Epithelial cell of esophagus (primary cell): ENCODE measurements around the gene ICOS.

ENCODE experiments used
- DNase-seq: peaks from one replicate; pipeline ENCODE4 v3.0.0; 2010; ENCODE audit warnings: low read depth
- H3K4me3 ChIP-seq: 2 replicates; pipeline ENCODE4 v1.5.1; 2011; ENCODE audit warnings: mild to moderate bottlenecking, low read length, control low read depth
- TF ChIP-seq, protein P1 (sequence below): IDR thresholded peaks from 2 replicates; pipeline ENCODE4 v1.5.1; 2011; ENCODE audit warnings: low read depth, mild to moderate bottlenecking, low read length, control low read depth, inconsistent platforms; ENCODE audit not compliant: insufficient read depth; ENCODE audit errors: missing control alignments

ICOS gene

DNA sequence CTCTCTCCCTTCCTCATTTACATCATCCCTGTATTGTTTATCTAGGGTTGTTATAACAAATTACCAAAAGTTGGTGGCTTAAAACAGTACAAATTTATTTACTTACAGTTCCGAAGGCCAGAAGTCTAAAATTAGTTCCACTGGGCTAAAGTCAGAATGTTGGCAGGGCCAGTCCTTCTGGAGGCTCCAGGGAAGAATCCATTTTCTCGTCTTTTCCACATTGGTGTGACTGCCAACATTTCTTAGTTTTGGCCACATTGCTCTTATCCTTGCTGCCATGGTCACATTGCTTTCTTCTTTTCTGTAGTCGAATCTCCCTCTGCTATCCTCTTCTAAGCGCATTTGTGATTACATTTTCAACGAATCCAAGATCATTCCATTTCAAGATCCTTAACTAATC lies 34.7 kb downstream of the ICOS start:
- DNase-seq, result no peak
- no peak overlapping the region for H3K4me3 ChIP-seq
- TF ChIP-seq, protein P1, sequence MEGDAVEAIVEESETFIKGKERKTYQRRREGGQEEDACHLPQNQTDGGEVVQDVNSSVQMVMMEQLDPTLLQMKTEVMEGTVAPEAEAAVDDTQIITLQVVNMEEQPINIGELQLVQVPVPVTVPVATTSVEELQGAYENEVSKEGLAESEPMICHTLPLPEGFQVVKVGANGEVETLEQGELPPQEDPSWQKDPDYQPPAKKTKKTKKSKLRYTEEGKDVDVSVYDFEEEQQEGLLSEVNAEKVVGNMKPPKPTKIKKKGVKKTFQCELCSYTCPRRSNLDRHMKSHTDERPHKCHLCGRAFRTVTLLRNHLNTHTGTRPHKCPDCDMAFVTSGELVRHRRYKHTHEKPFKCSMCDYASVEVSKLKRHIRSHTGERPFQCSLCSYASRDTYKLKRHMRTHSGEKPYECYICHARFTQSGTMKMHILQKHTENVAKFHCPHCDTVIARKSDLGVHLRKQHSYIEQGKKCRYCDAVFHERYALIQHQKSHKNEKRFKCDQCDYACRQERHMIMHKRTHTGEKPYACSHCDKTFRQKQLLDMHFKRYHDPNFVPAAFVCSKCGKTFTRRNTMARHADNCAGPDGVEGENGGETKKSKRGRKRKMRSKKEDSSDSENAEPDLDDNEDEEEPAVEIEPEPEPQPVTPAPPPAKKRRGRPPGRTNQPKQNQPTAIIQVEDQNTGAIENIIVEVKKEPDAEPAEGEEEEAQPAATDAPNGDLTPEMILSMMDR, result no peak

DNA sequence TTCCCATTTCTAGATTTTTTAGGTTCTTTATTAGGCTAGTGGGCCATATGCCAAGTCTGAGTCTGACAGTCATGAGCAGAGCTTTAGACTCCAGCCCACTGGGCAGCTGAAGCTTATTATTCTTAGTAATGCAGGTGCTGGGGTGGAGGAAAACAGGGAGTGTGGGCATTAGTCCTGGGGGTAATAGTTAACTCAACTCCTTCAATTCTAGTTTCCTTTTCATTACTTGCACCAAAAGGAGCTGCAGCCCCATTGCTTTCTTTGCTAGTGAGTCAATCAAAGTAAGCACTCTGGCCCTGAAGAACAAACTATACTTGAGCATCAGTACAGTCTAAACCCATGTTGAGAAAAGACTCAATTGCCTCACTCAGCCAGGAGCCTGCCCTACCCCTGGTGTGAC lies 35.5 kb downstream of the ICOS start:
- no peak for DNase-seq
- no peak overlapping the region for H3K4me3 ChIP-seq
- TF ChIP-seq, protein P1, result no peak

DNA sequence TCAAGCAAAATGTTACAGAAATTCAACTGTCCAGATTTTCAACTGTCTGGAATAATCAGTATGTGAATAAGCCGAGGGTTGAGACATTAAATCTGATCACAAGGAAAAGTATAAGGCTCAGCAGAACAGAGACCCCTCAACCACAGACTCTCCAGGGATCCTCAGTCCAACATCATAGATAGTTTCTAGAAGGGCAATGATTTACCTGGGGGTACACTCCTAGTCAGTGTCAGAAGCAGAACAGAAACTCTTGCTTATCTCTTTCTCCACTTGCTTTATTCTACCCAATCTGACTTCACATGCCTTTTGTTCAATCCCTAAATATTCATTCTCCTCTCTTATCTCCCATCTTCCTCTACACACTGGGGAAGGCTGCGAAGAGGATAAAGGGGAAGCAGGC lies 36.4 kb downstream of the ICOS start:
- DNase-seq, result no peak
- H3K4me3 ChIP-seq, result no peak overlapping the region
- TF ChIP-seq, protein P1, result no peak

DNA sequence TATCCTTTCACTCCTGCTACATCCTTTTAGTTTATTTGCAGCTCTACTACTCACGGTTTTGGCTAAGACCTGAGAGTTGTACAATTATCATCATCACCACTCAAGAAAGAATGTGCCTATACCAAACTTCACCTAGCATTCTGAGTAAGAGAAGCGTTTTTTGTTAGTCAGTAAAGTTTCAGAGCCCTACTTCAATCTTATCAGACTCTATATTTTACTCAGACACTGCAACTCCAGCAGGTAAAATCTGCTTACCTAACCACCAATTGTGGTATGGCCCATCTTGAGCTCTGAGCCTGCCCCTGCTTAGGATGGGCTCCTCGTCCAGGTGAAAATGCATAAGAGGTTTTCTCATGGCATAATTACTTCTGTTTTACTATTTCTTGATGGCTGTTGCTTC lies 37.1 kb downstream of the ICOS start:
- DNase-seq, result no peak
- no peak overlapping the region for H3K4me3 ChIP-seq

DNA sequence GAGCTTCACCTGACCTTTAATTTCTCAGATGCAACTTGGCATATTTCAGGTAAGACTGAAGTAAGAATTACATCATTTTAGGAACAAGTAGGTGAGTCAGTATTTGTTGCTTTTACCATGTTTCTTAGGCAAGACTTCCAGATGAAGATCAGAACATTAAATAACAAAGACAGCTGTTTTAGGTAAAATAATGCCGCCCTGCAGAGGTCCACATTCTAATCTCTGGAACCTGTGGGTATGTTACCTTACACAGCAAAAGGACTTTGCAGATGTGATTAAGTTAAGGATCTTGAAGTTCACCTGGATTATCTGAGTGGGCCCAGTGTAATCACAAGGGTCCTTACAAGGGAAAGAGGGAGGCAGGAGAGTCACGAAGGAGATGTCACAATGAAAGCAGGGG lies 39.3 kb downstream of the ICOS start:
- peak; percentile 34 for DNase-seq
- TF ChIP-seq, protein P1, result no peak
- H3K4me3 ChIP-seq, result no peak overlapping the region

More for the DNA sequence above, 37.1 kb downstream of the ICOS start:
- TF ChIP-seq, protein P1, result no peak

DNA sequence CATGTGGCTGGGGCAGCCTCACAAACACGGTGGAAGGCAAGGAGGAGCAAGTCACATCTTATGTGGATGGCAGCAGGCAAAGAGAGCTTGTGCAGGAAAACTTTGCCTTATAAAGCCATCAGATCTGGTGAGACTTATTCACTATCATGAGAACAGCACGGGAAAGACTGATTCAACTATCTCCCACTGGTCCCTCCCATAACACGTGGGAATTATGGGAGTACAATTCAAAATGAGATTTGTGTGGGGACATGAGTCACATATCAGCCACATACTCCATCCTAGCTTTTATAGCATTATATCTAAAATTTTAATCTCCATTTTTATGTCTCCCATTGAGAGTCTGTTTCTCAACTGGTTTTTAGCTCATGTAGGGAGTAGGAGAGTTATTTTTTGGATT lies 45.7 kb downstream of the ICOS start:
- H3K4me3 ChIP-seq, result no peak overlapping the region

More for the DNA sequence above, 45.7 kb downstream of the ICOS start:
- no peak for DNase-seq
- TF ChIP-seq, protein P1, result no peak
